ENCODE results near the gene TRAF3.

The TRAF3 gene

DNA sequence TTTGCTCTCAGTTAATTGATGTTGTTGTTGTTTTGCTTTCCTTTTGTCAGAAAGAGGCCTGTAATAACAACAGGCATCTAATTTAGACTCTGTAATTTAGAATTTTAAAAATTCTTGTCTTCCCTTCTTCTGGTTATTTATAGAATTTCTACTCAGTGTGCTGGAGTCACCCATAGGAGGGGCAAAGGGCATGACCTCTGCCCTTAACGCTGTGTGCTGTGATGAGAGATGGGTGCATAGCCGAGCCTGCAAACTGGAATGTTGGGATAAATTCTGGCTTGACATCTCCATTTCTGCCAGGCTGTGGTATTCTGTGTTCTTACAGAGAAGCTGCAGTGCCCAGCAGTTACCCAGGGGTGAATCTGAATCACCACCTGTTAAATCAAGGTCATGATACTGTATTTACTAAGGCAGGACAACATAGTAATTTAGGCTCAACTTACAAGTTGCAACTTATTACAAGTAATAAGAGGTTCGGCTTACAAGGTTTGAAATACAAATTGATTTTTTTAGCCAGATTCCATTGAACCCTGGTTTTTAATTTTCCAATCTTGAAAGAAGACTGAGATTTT, 53.3 kb downstream of the TRAF3 start:
- no peak for TF ChIP-seq POLR2AphosphoS5 (IDR thresholded peaks at IDR 0.05; ENCODE audit: low read depth, low read length)
- no peak for TF ChIP-seq TAF1 (IDR thresholded peaks at IDR 0.05; ENCODE audit: borderline replicate concordance, insufficient read depth, low read length)
- TF ChIP-seq FOXP2 (optimal IDR thresholded peaks at IDR 0.05; ENCODE audit: borderline replicate concordance, extremely low read depth, extremely low read length, insufficient read depth) = no peak
- no peak for TF ChIP-seq SIN3A (IDR thresholded peaks at IDR 0.05; ENCODE audit: borderline replicate concordance, insufficient read depth, low read length)
- TF ChIP-seq REST (IDR thresholded peaks at IDR 0.05; ENCODE audit: insufficient read depth in 1 of 2, low read depth in 2 of 2, low read length in 2 of 2) = no peak

- no peak for TF ChIP-seq FOXP2 (optimal IDR thresholded peaks at IDR 0.05; ENCODE audit: borderline replicate concordance, extremely low read depth, extremely low read length, insufficient read depth)
- no peak for TF ChIP-seq TAF1 (IDR thresholded peaks at IDR 0.05; ENCODE audit: borderline replicate concordance, insufficient read depth, low read length)
- TF ChIP-seq POLR2AphosphoS5 (IDR thresholded peaks at IDR 0.05; ENCODE audit: low read depth, low read length) = no peak
- no peak for TF ChIP-seq SIN3A (IDR thresholded peaks at IDR 0.05; ENCODE audit: borderline replicate concordance, insufficient read depth, low read length)
These were observed 54.0 kb downstream of the TRAF3 start for GRCh38 chr14:102831163-102831804.

GRCh38 chr14:102833341-102833740, 56.1 kb downstream of the TRAF3 start:
- TF ChIP-seq SIN3A (IDR thresholded peaks at IDR 0.05; ENCODE audit: borderline replicate concordance, insufficient read depth, low read length) = no peak
- no peak for TF ChIP-seq TAF1 (IDR thresholded peaks at IDR 0.05; ENCODE audit: borderline replicate concordance, insufficient read depth, low read length)
- TF ChIP-seq REST (IDR thresholded peaks at IDR 0.05; ENCODE audit: insufficient read depth in 1 of 2, low read depth in 2 of 2, low read length in 2 of 2) = no peak
- no peak for TF ChIP-seq FOXP2 (optimal IDR thresholded peaks at IDR 0.05; ENCODE audit: borderline replicate concordance, extremely low read depth, extremely low read length, insufficient read depth)
- no peak for TF ChIP-seq POLR2AphosphoS5 (IDR thresholded peaks at IDR 0.05; ENCODE audit: low read depth, low read length)

- TF ChIP-seq REST (IDR thresholded peaks at IDR 0.05; ENCODE audit: insufficient read depth in 1 of 2, low read depth in 2 of 2, low read length in 2 of 2) (no peak), FOXP2 (optimal IDR thresholded peaks at IDR 0.05; ENCODE audit: borderline replicate concordance, extremely low read depth, extremely low read length, insufficient read depth) (no peak), TAF1 (IDR thresholded peaks at IDR 0.05; ENCODE audit: borderline replicate concordance, insufficient read depth, low read length) (no peak), POLR2AphosphoS5 (IDR thresholded peaks at IDR 0.05; ENCODE audit: low read depth, low read length) (no peak), SIN3A (IDR thresholded peaks at IDR 0.05; ENCODE audit: borderline replicate concordance, insufficient read depth, low read length) (no peak)
These were observed 56.7 kb downstream of the TRAF3 start for GRCh38 chr14:102833991-102834390.

GRCh38 chr14:102835959-102836358, 58.7 kb downstream of the TRAF3 start:
- TF ChIP-seq SIN3A (IDR thresholded peaks at IDR 0.05; ENCODE audit: borderline replicate concordance, insufficient read depth, low read length) (no peak), POLR2AphosphoS5 (IDR thresholded peaks at IDR 0.05; ENCODE audit: low read depth, low read length) (no peak), REST (IDR thresholded peaks at IDR 0.05; ENCODE audit: insufficient read depth in 1 of 2, low read depth in 2 of 2, low read length in 2 of 2) (no peak), FOXP2 (optimal IDR thresholded peaks at IDR 0.05; ENCODE audit: borderline replicate concordance, extremely low read depth, extremely low read length, insufficient read depth) (no peak), TAF1 (IDR thresholded peaks at IDR 0.05; ENCODE audit: borderline replicate concordance, insufficient read depth, low read length) (no peak)
